HG03442 (cell line): ENCODE data around the gene CHCHD5.

ENCODE experiments used
- ATAC-seq: cut with Tn5 transposase; IDR thresholded peaks from one replicate; pipeline ENCODE4 v1.9.1; 2021; ENCODE audit warnings: mild to moderate bottlenecking, moderate library complexity; ENCODE audit not compliant: unreplicated experiment

CHCHD5 gene

GRCh38 chr2:112623913-112624777, 39.7 kb downstream of the CHCHD5 start:
- peak; percentile 64 for ATAC-seq

DNA sequence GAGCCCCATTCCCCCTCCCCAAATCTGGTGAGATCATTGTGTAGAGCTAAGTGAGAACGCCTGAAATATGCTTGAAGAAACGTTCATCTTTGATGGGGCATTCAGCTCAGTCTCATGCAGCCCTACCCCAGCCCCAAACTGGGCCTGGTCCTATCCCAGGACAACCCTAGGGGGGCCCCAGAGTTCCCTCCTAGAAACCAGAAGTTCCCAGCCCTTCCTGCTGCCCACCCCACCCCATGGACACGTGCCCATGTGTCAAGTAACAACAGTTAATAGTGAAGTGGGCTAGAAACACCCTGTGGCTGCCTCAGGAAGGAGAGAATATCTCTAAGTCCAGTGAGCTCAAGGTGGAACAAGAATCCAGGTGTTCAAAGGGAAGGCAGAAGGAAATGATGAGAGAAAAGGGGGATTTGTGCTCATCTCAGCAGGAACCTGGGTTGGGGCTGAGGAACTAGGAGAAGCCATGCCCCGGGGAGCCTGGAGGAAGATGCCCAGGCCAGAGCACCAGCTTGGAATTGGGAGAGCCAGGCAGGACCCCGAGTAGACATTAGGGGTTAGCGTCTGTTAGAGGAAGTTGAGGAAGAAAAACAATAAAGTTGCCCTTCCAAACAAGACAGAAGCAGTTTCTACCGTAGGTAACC, 41.2 kb downstream of the CHCHD5 start:
- no peak for ATAC-seq

DNA sequence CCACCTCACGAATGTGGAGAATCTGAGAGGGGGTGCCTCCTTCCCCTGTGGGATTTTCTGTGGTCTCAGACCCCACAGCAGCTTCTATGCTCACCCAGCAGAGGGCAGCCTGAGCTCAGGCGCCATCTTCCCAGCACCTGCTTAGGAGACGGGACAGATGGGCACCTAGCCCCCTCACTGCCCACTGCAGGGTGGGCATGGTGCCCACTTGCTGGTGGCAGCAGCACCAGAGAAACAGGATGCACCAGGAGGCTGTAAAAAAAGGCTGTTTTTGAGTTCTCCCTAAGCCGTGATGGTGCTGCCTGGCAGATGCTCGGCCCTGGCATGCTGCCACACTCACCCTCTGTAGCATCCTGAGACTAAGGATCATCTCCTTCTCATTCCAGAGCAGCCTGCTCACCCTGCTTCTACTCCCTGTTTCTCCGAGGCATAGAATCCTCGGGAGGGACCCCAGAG, 42.2 kb downstream of the CHCHD5 start:
- ATAC-seq = no peak

GRCh38 chr2:112627060-112628040, 42.9 kb downstream of the CHCHD5 start:
- ATAC-seq = no peak

DNA sequence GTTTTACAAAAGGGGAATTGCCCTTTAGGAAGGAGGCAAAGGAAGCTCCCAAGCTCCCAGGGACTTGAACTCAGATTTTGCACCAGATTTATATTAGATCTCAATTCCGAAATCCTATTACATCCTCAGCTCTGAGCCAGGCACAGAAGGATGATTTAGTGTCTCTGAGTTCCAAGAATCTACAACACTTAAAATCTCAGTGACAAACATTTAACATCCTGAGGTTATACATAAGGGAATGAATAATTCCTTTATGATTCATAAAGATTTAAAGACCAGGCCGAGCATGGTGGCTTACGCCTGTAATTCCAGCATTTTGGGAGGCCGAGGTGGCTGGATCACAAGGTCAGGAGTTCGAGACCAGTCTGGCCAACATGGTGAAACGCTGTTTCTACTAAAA, 44.8 kb downstream of the CHCHD5 start:
- no peak for ATAC-seq

GRCh38 chr2:112629823-112630222, 45.4 kb downstream of the CHCHD5 start:
- no peak for ATAC-seq

GRCh38 chr2:112630268-112630667, 45.9 kb downstream of the CHCHD5 start:
- no peak for ATAC-seq

DNA sequence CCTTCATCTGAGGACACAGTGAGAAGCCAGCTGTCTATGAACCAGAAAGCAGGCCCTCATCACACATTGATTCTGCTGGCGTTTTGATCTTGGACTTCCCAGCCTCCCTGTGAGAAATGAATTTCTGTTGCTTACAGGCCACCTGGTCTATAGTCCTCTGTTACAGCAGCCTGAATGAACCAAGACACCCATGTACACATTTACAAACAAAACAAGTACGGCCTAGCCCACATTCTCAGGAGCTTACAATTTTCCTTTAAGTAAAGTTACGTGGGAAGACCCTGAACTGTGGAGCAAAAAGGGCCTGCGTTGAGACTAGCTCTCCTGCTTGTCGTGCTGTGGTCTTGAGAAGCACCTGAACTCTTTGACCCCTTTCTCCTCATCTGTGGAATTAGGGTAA, 49.3 kb downstream of the CHCHD5 start:
- ATAC-seq = no peak

- ATAC-seq = no peak
These were observed 49.9 kb downstream of the CHCHD5 start for GRCh38 chr2:112634153-112634873.

- ATAC-seq = no peak
These were observed 50.4 kb downstream of the CHCHD5 start for GRCh38 chr2:112634874-112635157.

- ATAC-seq = peak; percentile 84
These were observed 52.3 kb downstream of the CHCHD5 start for GRCh38 chr2:112636605-112637288.

DNA sequence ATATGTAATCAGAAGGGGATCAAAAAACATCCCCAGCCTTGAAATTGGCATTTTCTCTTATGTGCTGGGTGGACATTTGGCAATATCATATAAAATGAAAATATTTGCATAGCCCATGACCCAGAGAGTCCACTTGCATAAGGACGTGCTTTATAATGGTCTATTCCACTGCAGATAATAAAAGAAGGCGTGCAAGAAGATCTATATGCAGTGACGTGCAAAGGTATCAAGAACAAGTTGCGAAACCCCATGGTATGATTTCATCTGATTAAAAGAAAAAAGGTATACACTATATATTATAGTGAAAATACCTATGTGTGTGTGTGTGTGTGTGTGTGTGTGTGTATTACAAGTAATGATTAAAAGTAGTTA, 52.9 kb downstream of the CHCHD5 start:
- ATAC-seq = no peak
